ENCODE results near the gene CHD5.

CHD5 gene

GRCh38 chr1:6113116-6113515, 67.0 kb downstream of the CHD5 start:
- TF ChIP-seq SPI1 (IDR thresholded peaks at IDR 0.05; ENCODE audit: low read depth, low read length) (no peak), TAF1 (IDR thresholded peaks at IDR 0.05; ENCODE audit: low read depth, low read length) (no peak), POLR2A (IDR thresholded peaks at IDR 0.05; ENCODE audit: low read depth, low read length) (no peak), POU2F2 (IDR thresholded peaks at IDR 0.05; ENCODE audit: low read depth, low read length) (no peak), PAX5 (IDR thresholded peaks at IDR 0.05; ENCODE audit: insufficient read depth, low read length, severe bottlenecking) (no peak), POLR2AphosphoS5 (IDR thresholded peaks at IDR 0.05; ENCODE audit: low read depth, low read length) (no peak)
- FAIRE-seq (no peak), DNase-seq (ENCODE audit: insufficient read length, low spot score) (no peak)

- TF ChIP-seq POLR2A (IDR thresholded peaks at IDR 0.05; ENCODE audit: low read depth, low read length) (no peak), PAX5 (IDR thresholded peaks at IDR 0.05; ENCODE audit: insufficient read depth, low read length, severe bottlenecking) (no peak), TAF1 (IDR thresholded peaks at IDR 0.05; ENCODE audit: low read depth, low read length) (no peak), SPI1 (IDR thresholded peaks at IDR 0.05; ENCODE audit: low read depth, low read length) (no peak), POLR2AphosphoS5 (IDR thresholded peaks at IDR 0.05; ENCODE audit: low read depth, low read length) (no peak), POU2F2 (IDR thresholded peaks at IDR 0.05; ENCODE audit: low read depth, low read length) (no peak)
- DNase-seq (ENCODE audit: insufficient read length, low spot score) (no peak), FAIRE-seq (no peak)
These were observed 67.5 kb downstream of the CHD5 start for GRCh38 chr1:6112690-6113005.

- TF ChIP-seq PAX5 (IDR thresholded peaks at IDR 0.05; ENCODE audit: insufficient read depth, low read length, severe bottlenecking) (no peak), SPI1 (IDR thresholded peaks at IDR 0.05; ENCODE audit: low read depth, low read length) (no peak), TAF1 (IDR thresholded peaks at IDR 0.05; ENCODE audit: low read depth, low read length) (no peak), POLR2AphosphoS5 (IDR thresholded peaks at IDR 0.05; ENCODE audit: low read depth, low read length) (no peak), POU2F2 (IDR thresholded peaks at IDR 0.05; ENCODE audit: low read depth, low read length) (no peak), POLR2A (IDR thresholded peaks at IDR 0.05; ENCODE audit: low read depth, low read length) (no peak)
- DNase-seq (ENCODE audit: insufficient read length, low spot score) (no peak), FAIRE-seq (no peak)
These were observed 68.0 kb downstream of the CHD5 start for GRCh38 chr1:6111991-6112689.

GRCh38 chr1:6111571-6111970, 68.5 kb downstream of the CHD5 start:
- no peak for FAIRE-seq
- no peak for TF ChIP-seq SPI1 (IDR thresholded peaks at IDR 0.05; ENCODE audit: low read depth, low read length)
- TF ChIP-seq POU2F2 (IDR thresholded peaks at IDR 0.05; ENCODE audit: low read depth, low read length) = no peak
- TF ChIP-seq POLR2A (IDR thresholded peaks at IDR 0.05; ENCODE audit: low read depth, low read length) = no peak
- no peak for TF ChIP-seq POLR2AphosphoS5 (IDR thresholded peaks at IDR 0.05; ENCODE audit: low read depth, low read length)
- no peak for TF ChIP-seq PAX5 (IDR thresholded peaks at IDR 0.05; ENCODE audit: insufficient read depth, low read length, severe bottlenecking)
- TF ChIP-seq TAF1 (IDR thresholded peaks at IDR 0.05; ENCODE audit: low read depth, low read length) = no peak
- DNase-seq (ENCODE audit: insufficient read length, low spot score) = no peak

- no peak for DNase-seq (ENCODE audit: insufficient read length, low spot score)
- no peak for FAIRE-seq
- no peak for TF ChIP-seq POLR2AphosphoS5 (IDR thresholded peaks at IDR 0.05; ENCODE audit: low read depth, low read length)
- no peak for TF ChIP-seq PAX5 (IDR thresholded peaks at IDR 0.05; ENCODE audit: insufficient read depth, low read length, severe bottlenecking)
- no peak for TF ChIP-seq POLR2A (IDR thresholded peaks at IDR 0.05; ENCODE audit: low read depth, low read length)
- no peak for TF ChIP-seq POU2F2 (IDR thresholded peaks at IDR 0.05; ENCODE audit: low read depth, low read length)
- no peak for TF ChIP-seq SPI1 (IDR thresholded peaks at IDR 0.05; ENCODE audit: low read depth, low read length)
- TF ChIP-seq TAF1 (IDR thresholded peaks at IDR 0.05; ENCODE audit: low read depth, low read length) = no peak
These were observed 69.8 kb downstream of the CHD5 start for GRCh38 chr1:6110326-6110725.

- DNase-seq (ENCODE audit: insufficient read length, low spot score) (no peak), FAIRE-seq (no peak)
- TF ChIP-seq POU2F2 (IDR thresholded peaks at IDR 0.05; ENCODE audit: low read depth, low read length) (no peak), PAX5 (IDR thresholded peaks at IDR 0.05; ENCODE audit: insufficient read depth, low read length, severe bottlenecking) (no peak), POLR2A (IDR thresholded peaks at IDR 0.05; ENCODE audit: low read depth, low read length) (no peak), POLR2AphosphoS5 (IDR thresholded peaks at IDR 0.05; ENCODE audit: low read depth, low read length) (no peak), SPI1 (IDR thresholded peaks at IDR 0.05; ENCODE audit: low read depth, low read length) (no peak), TAF1 (IDR thresholded peaks at IDR 0.05; ENCODE audit: low read depth, low read length) (no peak)
These were observed 70.4 kb downstream of the CHD5 start for GRCh38 chr1:6109688-6110087.

GRCh38 chr1:6108937-6109614, 71.0 kb downstream of the CHD5 start:
- peak; percentile 74 for DNase-seq (ENCODE audit: insufficient read length, low spot score)
- no peak for TF ChIP-seq POU2F2 (IDR thresholded peaks at IDR 0.05; ENCODE audit: low read depth, low read length)
- no peak for TF ChIP-seq TAF1 (IDR thresholded peaks at IDR 0.05; ENCODE audit: low read depth, low read length)
- TF ChIP-seq PAX5 (IDR thresholded peaks at IDR 0.05; ENCODE audit: insufficient read depth, low read length, severe bottlenecking) = no peak
- no peak for TF ChIP-seq SPI1 (IDR thresholded peaks at IDR 0.05; ENCODE audit: low read depth, low read length)
- TF ChIP-seq POLR2AphosphoS5 (IDR thresholded peaks at IDR 0.05; ENCODE audit: low read depth, low read length) = no peak
- TF ChIP-seq POLR2A (IDR thresholded peaks at IDR 0.05; ENCODE audit: low read depth, low read length) = no peak
- peak; percentile 59 for FAIRE-seq

GRCh38 chr1:6108476-6108875, 71.6 kb downstream of the CHD5 start:
- DNase-seq (ENCODE audit: insufficient read length, low spot score) (no peak), FAIRE-seq (no peak)
- no peak for TF ChIP-seq POU2F2 (IDR thresholded peaks at IDR 0.05; ENCODE audit: low read depth, low read length)
- no peak for TF ChIP-seq POLR2A (IDR thresholded peaks at IDR 0.05; ENCODE audit: low read depth, low read length)
- no peak for TF ChIP-seq PAX5 (IDR thresholded peaks at IDR 0.05; ENCODE audit: insufficient read depth, low read length, severe bottlenecking)
- TF ChIP-seq POLR2AphosphoS5 (IDR thresholded peaks at IDR 0.05; ENCODE audit: low read depth, low read length) = no peak
- TF ChIP-seq SPI1 (IDR thresholded peaks at IDR 0.05; ENCODE audit: low read depth, low read length) = no peak
- TF ChIP-seq TAF1 (IDR thresholded peaks at IDR 0.05; ENCODE audit: low read depth, low read length) = no peak

All from GM12891 (cell line).